Endodermal cell (in vitro differentiated cells): ENCODE results near the gene TRPV6. TPM values are rescaled to one million over a fixed set of nuclear protein-coding genes. Genes with fewer than 3 reads are reported as not detected.

ENCODE experiments used
- DNase-seq: peaks from one replicate; pipeline ENCODE4 v3.0.0-alpha.2; 2017
- H3K27ac ChIP-seq: 2 replicates; pipeline ENCODE4 v1.5.1; 2013; ENCODE audit warnings: mild to moderate bottlenecking, low read depth, low read length, moderate library complexity
- H3K27me3 ChIP-seq: 2 replicates; pipeline ENCODE4 v1.6.1; 2013; ENCODE audit warnings: mild to moderate bottlenecking, low read length, moderate library complexity; ENCODE audit not compliant: insufficient read depth, control insufficient read depth, poor library complexity, severe bottlenecking
- H3K36me3 ChIP-seq: 2 replicates; pipeline ENCODE4 v1.7.0; 2013; ENCODE audit warnings: mild to moderate bottlenecking, low read length, moderate library complexity; ENCODE audit not compliant: control insufficient read depth, insufficient read depth
- H3K4me1 ChIP-seq: one replicate; pipeline ENCODE4 v1.7.0; 2013; ENCODE audit warnings: low read length; ENCODE audit not compliant: control insufficient read depth, insufficient read depth
- H3K4me3 ChIP-seq: 2 replicates; pipeline ENCODE4 v1.5.1; 2013; ENCODE audit warnings: mild to moderate bottlenecking, low read length, moderate library complexity
- H3K9ac ChIP-seq: 2 replicates; pipeline ENCODE4 v1.6.1; 2013; ENCODE audit warnings: mild to moderate bottlenecking, low read length, moderate library complexity; ENCODE audit not compliant: poor library complexity, severe bottlenecking; ENCODE audit errors: extremely low read depth
- H3K9me3 ChIP-seq: 2 replicates; pipeline ENCODE4 v1.6.1; 2013; ENCODE audit warnings: mild to moderate bottlenecking, low read length, moderate library complexity; ENCODE audit not compliant: control insufficient read depth
- H3K27ac Mint-ChIP-seq: 2 replicates; pipeline ENCODE4 v1.8.0; 2020; ENCODE audit warnings: mixed read lengths
- H3K27me3 Mint-ChIP-seq: 2 replicates; pipeline ENCODE4 v1.8.0; 2021; ENCODE audit warnings: mild to moderate bottlenecking, mixed read lengths; ENCODE audit not compliant: insufficient read depth
- H3K36me3 Mint-ChIP-seq: 2 replicates; pipeline ENCODE4 v1.8.0; 2020; ENCODE audit warnings: low read depth, mixed read lengths
- H3K4me1 Mint-ChIP-seq: 2 replicates; pipeline ENCODE4 v1.8.0; 2020; ENCODE audit warnings: mixed read lengths
- H3K4me3 Mint-ChIP-seq: 2 replicates; pipeline ENCODE4 v1.8.0; 2020; ENCODE audit warnings: mild to moderate bottlenecking, moderate library complexity, mixed read lengths
- H3K9me3 Mint-ChIP-seq: 2 replicates; pipeline ENCODE4 v1.8.0; 2020; ENCODE audit warnings: mild to moderate bottlenecking, mixed read lengths
- CTCF ChIP-seq: fragments of 200-600 bp; sonication (generic); conservative IDR thresholded peaks from 2 replicates; pipeline ENCODE4 v1.5.0; 2021; ENCODE audit warnings: antibody characterized with exemption, mild to moderate bottlenecking
- WGBS, 2 experiments: methylation state at CpG; one replicate each; pipeline versions ENCODE4 v1.1.5 to v1.1.7; 2013; ENCODE audit warnings: missing lambda C conversion rate in 2 of 2, mixed read lengths in 1 of 2; ENCODE audit not compliant: insufficient coverage in 1 of 2, insufficient read length in 1 of 2; 5-methylcytosine and 5-hydroxymethylcytosine counted together
- total RNA-seq, 2 donors: library from RNA; stranded (reverse); fragmentation: NEBNext Ultra II Directional in 1 of 2; extraction: Animal tissue kit (Norgen Biotek cat#: 25700) in 1 of 2; gene quantifications; 2 replicates in 1 of 2; 3 replicates in 1 of 2; pipeline ENCODE4 v1.2.1, GENCODE V29; 2021

Gene TRPV6
- total RNA-seq, 2 donors from 2014 or later = 2.7 to 4.1 TPM

GRCh38 chr7:142889816-142890215 is 4.3 kb upstream of the TRPV6 start:
- H3K27me3 Mint-ChIP-seq = peaks cover 27% of the 10 kb centered on the region
- Histone ChIP-seq H3K9me3 (no peaks in the 10 kb centered on the region), H3K9ac (no peak overlapping the region), H3K27me3 (no peaks in the 10 kb centered on the region), H3K4me1 (no peaks in the 10 kb centered on the region), H3K36me3 (no peaks in the 10 kb centered on the region), H3K4me3 (no peak overlapping the region), H3K27ac (no peak overlapping the region)
- peaks cover 14% of the 10 kb centered on the region for H3K4me1 Mint-ChIP-seq
- peak; percentile 19 for DNase-seq
- H3K9me3 Mint-ChIP-seq = peaks cover 4% of the 10 kb centered on the region
- no peaks in the 10 kb centered on the region for H3K36me3 Mint-ChIP-seq
- no peak overlapping the region for H3K4me3 Mint-ChIP-seq
- WGBS, 2 experiments = 86% methylated on average over 3 of the region's 3 CpGs; no CpG with 5 or more reads in 1 of the 2 experiments
- no peak for TF ChIP-seq CTCF
- H3K27ac Mint-ChIP-seq = no peak overlapping the region

GRCh38 chr7:142887282-142888015 is 1.9 kb upstream of the TRPV6 start:
- no peaks in the 10 kb centered on the region for H3K36me3 Mint-ChIP-seq
- Histone ChIP-seq H3K9ac (no peak overlapping the region), H3K9me3 (no peaks in the 10 kb centered on the region), H3K27ac (no peak overlapping the region), H3K36me3 (no peaks in the 10 kb centered on the region), H3K4me3 (no peak overlapping the region), H3K4me1 (no peaks in the 10 kb centered on the region), H3K27me3 (no peaks in the 10 kb centered on the region)
- H3K27me3 Mint-ChIP-seq = peaks cover 21% of the 10 kb centered on the region
- peaks cover 4% of the 10 kb centered on the region for H3K9me3 Mint-ChIP-seq
- peaks cover 8% of the 10 kb centered on the region for H3K4me1 Mint-ChIP-seq
- DNase-seq = peak; percentile 24
- H3K27ac Mint-ChIP-seq = no peak overlapping the region
- no peak for TF ChIP-seq CTCF
- WGBS, 2 experiments = 86 to 93% methylated on average over 7 to 12 of the region's 12 CpGs
- H3K4me3 Mint-ChIP-seq = no peak overlapping the region

- Mint-ChIP-seq H3K4me3 (no peak overlapping the region), H3K4me1 (peaks cover 8% of the 10 kb centered on the region), H3K27ac (no peak overlapping the region), H3K9me3 (peaks cover 4% of the 10 kb centered on the region), H3K36me3 (no peaks in the 10 kb centered on the region), H3K27me3 (peaks cover 21% of the 10 kb centered on the region)
- Histone ChIP-seq H3K27me3 (peaks cover 5% of the 10 kb centered on the region), H3K4me3 (no peak overlapping the region), H3K36me3 (no peaks in the 10 kb centered on the region), H3K27ac (no peak overlapping the region), H3K9ac (no peak overlapping the region), H3K9me3 (no peaks in the 10 kb centered on the region), H3K4me1 (no peaks in the 10 kb centered on the region)
- DNase-seq = peak; percentile 22
- no peak for TF ChIP-seq CTCF
- 70 to 80% methylated on average over 4 to 7 of the region's 7 CpGs for WGBS, 2 experiments
Observed at GRCh38 chr7:142886866-142887265, 1.3 kb upstream of the TRPV6 start.
